ENCODE data around the gene SRPK2. TPM values are rescaled to one million over a fixed set of nuclear protein-coding genes. Genes with fewer than 3 reads are reported as not detected.
"Not testable (repeated sequence)": the region's sequence is repeated elsewhere in the genome, so short reads cannot be mapped to it uniquely, and the experiment has no call there.

SRPK2 gene
- total RNA-seq, 1 experiment from 2014 or later: 21.6 TPM

DNA sequence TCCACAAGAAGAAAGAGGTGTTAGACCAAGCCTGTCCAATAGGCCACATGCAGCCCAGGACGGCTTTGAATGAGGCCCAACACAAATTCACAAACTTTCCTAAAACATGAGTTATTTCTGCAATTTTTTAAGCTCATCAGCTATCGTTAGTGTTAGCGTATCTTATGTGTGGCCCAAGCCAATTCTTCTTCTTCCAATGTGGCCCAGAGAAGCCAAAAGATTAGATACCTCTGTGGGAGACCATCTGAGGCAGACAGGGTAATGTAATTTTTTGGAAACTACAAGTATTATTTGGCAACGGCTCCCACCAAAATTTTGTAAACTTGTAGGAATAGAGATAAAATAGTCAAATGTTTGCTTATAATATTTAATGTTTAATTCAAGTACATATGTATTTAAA, 153.8 kb downstream of the SRPK2 start:
- Histone ChIP-seq H3K36me3 (ENCODE audit: low read depth, low read length) (no peaks in the 10 kb centered on the region), H3K9me2 (replicated peaks; ENCODE audit: low read length) (no peaks in the 10 kb centered on the region), H4K20me1 (ENCODE audit: low read length) (no peaks in the 10 kb centered on the region), H3K79me2 (ENCODE audit: low read length) (peaks cover 49% of the 10 kb centered on the region), H3K9me3 (ENCODE audit: low read length) (no peaks in the 10 kb centered on the region), H3F3A (ENCODE audit: low read length, unreplicated experiment) (no peaks in the 10 kb centered on the region), H3K4me2 (ENCODE audit: low read length) (no peak overlapping the region), H3K4me1 (ENCODE audit: insufficient read depth, low read length) (no peaks in the 10 kb centered on the region), H3K4me3 (ENCODE audit: low read length) (no peak overlapping the region), H3K27me3 (ENCODE audit: low read length) (no peaks in the 10 kb centered on the region), H3K9ac (ENCODE audit: low read length) (no peak overlapping the region), H2AFZ (ENCODE audit: low read length) (no peak overlapping the region), H3K27ac (ENCODE audit: low read length) (no peak overlapping the region)
- ATAC-seq (no peak), DNase-seq (no peak)
- ChIA-PET POLR2A (ENCODE audit: unreplicated experiment) (no interaction called here), CTCF (no interaction called here)
- intact Hi-C loops (cut with micrococcal nuclease): no loop called here
- TF ChIP-seq EZH2phosphoT487 (IDR thresholded peaks at IDR 0.05; ENCODE audit: borderline replicate concordance, low read length): no peak
- TF ChIP-seq EZH2 (IDR thresholded peaks at IDR 0.05; ENCODE audit: low read length, unreplicated experiment): no peak
- TF ChIP-seq CTCF (conservative IDR thresholded peaks at IDR 0.05; ENCODE audit: low read depth, low read length): no peak
- BruUV-seq (replicated peaks): no TSS peak

DNA sequence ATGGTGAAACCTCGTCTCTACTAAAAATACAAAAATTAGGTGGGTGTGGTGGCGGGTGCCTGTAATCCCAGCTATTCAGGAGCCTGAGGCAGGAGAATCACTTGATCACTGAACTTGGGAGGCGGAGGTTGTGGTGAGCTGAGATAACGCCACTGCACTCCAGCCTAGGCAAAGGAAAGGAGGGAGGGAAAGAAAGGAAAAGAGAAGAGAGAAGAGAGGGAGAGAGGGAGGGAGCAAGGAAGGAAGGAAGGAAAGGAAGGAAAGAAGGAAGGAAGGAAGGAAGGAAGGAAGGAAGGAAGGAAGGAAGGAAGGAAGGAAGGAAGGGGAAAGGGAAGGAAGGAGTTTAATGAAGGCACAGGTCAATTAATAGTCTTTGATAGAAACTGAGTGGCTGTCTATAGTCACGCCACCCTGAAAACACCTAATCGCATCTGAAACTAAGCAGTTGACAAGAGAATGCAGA, 155.9 kb downstream of the SRPK2 start:
- ATAC-seq; H3K27me3 ChIP-seq (ENCODE audit: low read length); DNase-seq; intact Hi-C loops (cut with micrococcal nuclease); H2AFZ ChIP-seq (ENCODE audit: low read length); H3K9me2 ChIP-seq (replicated peaks; ENCODE audit: low read length); H3K4me1 ChIP-seq (ENCODE audit: insufficient read depth, low read length); H3K36me3 ChIP-seq (ENCODE audit: low read depth, low read length); H3K9ac ChIP-seq (ENCODE audit: low read length); H3K27ac ChIP-seq (ENCODE audit: low read length); H3K9me3 ChIP-seq (ENCODE audit: low read length); BruUV-seq (replicated peaks); H3K4me2 ChIP-seq (ENCODE audit: low read length); H3K4me3 ChIP-seq (ENCODE audit: low read length); CTCF ChIA-PET; H4K20me1 ChIP-seq (ENCODE audit: low read length); H3F3A ChIP-seq (ENCODE audit: low read length, unreplicated experiment): not testable (repeated sequence)
- H3K79me2 ChIP-seq (ENCODE audit: low read length): peaks cover 38% of the 10 kb centered on the region
- POLR2A ChIA-PET (ENCODE audit: unreplicated experiment): interaction anchor here (0.7 kb wide), 1 partner anchor 219 kb away, joined by 4 read pairs; no protein-coding TSS in a partner anchor

DNA sequence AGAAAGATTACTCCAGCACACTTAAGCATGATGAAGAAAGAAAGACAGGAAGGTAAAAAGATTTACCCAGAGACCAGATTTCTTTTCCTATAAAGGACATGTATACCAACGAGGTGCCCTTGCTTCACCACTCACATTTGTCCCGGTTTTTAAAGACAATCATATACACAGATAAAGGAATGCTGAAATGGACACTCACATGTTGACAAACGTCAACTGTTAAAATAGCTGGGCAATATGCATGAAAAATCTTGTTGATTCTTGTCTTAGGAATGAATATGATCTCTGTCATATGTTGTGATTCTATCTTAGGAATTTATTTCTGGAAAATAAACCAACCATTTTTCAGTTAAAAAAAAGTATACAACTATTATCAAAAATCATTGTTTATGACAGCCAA, 158.2 kb downstream of the SRPK2 start:
- Histone ChIP-seq H3K79me2 (ENCODE audit: low read length) (peaks cover 30% of the 10 kb centered on the region), H4K20me1 (ENCODE audit: low read length) (no peaks in the 10 kb centered on the region), H2AFZ (ENCODE audit: low read length) (no peak overlapping the region), H3K4me2 (ENCODE audit: low read length) (no peak overlapping the region), H3K9ac (ENCODE audit: low read length) (no peak overlapping the region), H3K4me3 (ENCODE audit: low read length) (no peak overlapping the region), H3K27ac (ENCODE audit: low read length) (no peak overlapping the region), H3K27me3 (ENCODE audit: low read length) (no peaks in the 10 kb centered on the region), H3F3A (ENCODE audit: low read length, unreplicated experiment) (peaks cover 3% of the 10 kb centered on the region), H3K9me3 (ENCODE audit: low read length) (no peaks in the 10 kb centered on the region), H3K36me3 (ENCODE audit: low read depth, low read length) (no peaks in the 10 kb centered on the region), H3K9me2 (replicated peaks; ENCODE audit: low read length) (no peaks in the 10 kb centered on the region), H3K4me1 (ENCODE audit: insufficient read depth, low read length) (peaks cover 4% of the 10 kb centered on the region)
- intact Hi-C loops (cut with micrococcal nuclease): no loop called here
- TF ChIP-seq CTCF (conservative IDR thresholded peaks at IDR 0.05; ENCODE audit: low read depth, low read length) (no peak), EZH2phosphoT487 (IDR thresholded peaks at IDR 0.05; ENCODE audit: borderline replicate concordance, low read length) (no peak), EZH2 (IDR thresholded peaks at IDR 0.05; ENCODE audit: low read length, unreplicated experiment) (no peak)
- ChIA-PET CTCF (no interaction called here), POLR2A (ENCODE audit: unreplicated experiment) (no interaction called here)
- no peak for DNase-seq
- no TSS peak for BruUV-seq (replicated peaks)
- ATAC-seq: no peak

All from PC-3 (cell line).